Activated CD8-positive, alpha-beta memory T cell treated with anti-CD3 and anti-CD28 coated beads for 4 hours (primary cell): ENCODE results near the gene NUDT5.
"Not testable (repeated sequence)": the region's sequence is repeated elsewhere in the genome, so short reads cannot be mapped to it uniquely, and the experiment has no call there.

ENCODE experiments used
- DNase-seq, 2 donors: peaks; one replicate each; pipeline ENCODE4 v3.0.0-alpha.2; 2020; ENCODE audit warnings: low read depth in 2 of 2

Gene NUDT5

DNA sequence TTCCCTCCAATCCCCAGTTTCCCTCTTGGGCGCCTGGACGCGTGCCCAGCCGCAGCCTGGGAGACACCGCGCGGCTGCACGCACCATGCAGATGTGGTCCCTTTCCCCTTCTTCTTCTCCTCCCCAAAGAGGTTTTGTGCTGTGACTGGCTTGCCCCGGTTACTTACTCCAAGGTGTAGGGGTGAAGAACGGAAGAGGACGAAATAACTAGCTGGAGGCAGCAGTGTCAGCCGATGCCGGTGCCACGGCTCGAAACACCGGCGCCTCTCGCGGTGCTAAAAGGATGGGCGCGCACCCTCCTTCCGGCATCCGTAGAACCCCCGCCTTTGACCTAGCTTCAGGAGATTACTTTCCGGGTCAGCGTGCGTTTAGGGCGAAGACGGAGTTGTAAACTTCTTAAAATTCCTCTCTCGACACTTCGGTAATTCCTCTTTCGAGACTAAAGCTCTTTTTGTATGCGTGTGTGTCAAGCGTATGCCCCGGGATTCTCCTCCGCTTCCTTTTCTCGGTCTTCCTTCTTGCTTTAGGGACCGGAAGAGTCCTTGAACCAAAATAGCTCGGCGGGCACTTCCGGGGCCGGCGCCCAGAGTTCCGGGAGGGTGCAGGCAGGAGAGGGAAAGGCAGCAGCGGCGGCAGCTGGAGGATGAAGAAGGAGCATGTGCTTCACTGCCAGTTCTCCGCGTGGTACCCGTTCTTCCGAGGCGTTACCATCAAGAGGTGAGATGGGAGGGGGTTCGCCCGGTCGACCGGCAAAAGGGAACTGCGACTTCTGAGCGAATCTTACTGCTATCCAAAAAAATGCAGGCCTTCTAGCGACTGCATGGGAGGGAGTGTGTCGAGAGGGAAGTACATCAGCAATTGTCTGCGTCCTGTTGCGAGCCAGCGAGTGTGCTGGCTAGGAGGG is at the start of gene NUDT5, which contains the start of gene CDC123:
TSS of gene NUDT5 (minus strand) at position 289 of the 904 bp plus-strand sequence. CDS start 9,600 bp downstream, outside the sequence.
TSS of gene CDC123 (plus strand) at position 586 of the 904 bp plus-strand sequence. CDS start at position 644, 58 bp downstream.
- peak; percentile 57 to 65 for DNase-seq

- no peak for DNase-seq
Observed at GRCh38 chr10:12243864-12244620, 48.4 kb upstream of the NUDT5 start.

GRCh38 chr10:12241810-12242529 is 46.3 kb upstream of the NUDT5 start:
- no peak for DNase-seq

- no peak for DNase-seq
Observed at GRCh38 chr10:12238821-12239220, 43.1 kb upstream of the NUDT5 start.

- no peak for DNase-seq
Observed at GRCh38 chr10:12237265-12238220, 41.9 kb upstream of the NUDT5 start.

DNA sequence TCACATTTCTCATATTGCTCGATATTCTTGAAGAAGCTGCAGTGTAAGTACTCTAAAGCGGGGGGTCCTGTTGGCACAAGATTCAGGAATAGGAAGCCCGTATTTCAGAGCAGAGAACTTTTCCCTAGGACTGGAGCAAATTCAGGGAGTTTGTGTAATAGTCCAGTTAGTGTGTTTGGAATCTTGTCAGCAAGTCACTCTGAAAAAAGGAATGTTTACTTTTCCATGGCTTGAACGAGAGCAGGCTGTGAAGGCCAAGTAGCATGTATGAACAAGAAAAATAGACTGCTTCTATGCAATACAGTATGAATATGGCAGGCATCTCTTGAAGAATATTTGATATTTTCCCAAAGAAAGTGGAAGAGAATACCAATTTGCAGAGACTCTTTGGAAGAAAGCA is 40.1 kb upstream of the NUDT5 start:
- no peak for DNase-seq

GRCh38 chr10:12235116-12235694 is 39.5 kb upstream of the NUDT5 start:
- DNase-seq, result no peak

- not testable (repeated sequence) for DNase-seq
Observed at GRCh38 chr10:12234687-12235086, 39.0 kb upstream of the NUDT5 start.

DNA sequence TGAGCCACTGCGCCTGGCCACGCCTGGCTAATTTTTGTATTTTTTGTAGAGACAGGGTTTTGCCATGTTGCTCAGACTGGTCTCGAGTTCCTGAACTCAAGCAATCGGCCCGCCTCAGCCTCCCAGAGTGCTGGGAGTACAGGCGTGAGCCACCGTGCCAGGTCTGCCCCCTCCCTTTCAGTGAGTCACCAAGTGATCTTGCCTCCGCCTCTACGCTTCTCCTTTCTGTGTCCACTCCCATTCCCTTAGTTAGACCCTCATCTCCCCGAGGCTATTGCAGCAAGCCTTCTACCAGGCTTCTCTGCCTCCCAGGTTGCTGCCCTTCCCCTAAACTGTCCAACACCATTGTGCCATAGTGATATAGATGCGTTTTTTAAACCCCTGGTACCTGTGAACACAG is 33.2 kb upstream of the NUDT5 start:
- no peak for DNase-seq

DNA sequence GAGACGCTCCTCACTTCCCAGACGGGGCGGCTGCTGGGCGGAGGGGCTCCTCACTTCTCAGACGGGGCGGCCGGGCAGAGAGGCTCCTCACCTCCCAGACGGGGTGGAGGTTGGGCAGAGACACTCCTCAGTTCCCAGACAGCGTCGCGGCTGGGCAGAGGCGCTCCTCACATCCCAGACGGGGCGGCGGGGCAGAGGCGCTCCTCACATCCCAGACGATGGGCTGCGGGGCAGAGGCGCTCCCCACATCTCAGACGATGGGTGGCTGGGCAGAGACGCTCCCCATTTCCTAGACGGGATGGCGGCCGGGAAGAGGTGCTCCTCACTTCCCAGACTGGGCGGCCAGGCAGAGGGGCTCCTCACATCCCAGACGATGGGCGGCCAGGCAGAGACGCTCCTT is 30.7 kb upstream of the NUDT5 start:
- not testable (repeated sequence) for DNase-seq

DNA sequence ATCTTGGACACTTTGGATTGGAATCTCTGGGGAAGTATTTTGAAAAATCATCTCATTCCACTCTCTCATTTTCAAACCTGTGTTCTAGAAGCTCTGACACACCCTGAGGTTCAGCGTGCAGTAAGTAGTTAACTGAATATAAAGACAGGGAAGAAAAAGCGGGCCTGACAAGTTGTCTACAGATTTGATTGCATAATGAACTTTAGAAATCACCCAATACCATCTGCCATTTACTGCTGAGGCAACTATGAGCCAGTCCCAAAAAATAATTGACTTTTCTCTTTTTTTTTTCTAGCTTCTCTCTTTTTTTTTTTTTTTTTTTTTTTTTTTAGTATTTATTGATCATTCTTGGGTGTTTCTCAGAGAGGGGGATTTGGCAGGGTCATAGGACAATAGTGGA is 29.8 kb upstream of the NUDT5 start:
- DNase-seq, result no peak

- DNase-seq, result no peak
Observed at GRCh38 chr10:12221323-12222298, 25.9 kb upstream of the NUDT5 start.

- no peak for DNase-seq
Observed at GRCh38 chr10:12218991-12219390, 23.3 kb upstream of the NUDT5 start.

GRCh38 chr10:12214763-12215218 is 19.1 kb upstream of the NUDT5 start:
- no peak for DNase-seq

DNA sequence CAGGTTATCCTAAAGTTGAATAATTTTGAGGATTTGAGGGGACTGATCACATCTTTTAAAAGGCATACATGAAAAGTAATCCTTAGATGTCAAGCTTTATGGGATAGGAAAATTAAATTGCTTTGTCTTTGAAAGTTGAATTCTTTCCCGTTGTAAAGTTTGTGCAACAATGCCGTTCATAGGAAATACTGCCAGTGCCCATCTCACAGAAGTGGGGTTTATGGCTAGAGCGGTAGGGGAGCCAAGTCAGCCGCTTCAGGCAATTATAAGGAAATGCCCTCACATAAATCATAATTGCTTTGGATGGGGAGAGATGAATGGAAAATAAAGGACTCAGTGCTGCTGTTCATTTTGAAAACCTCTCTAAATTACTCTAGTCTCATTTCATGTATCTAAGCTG is 18.4 kb upstream of the NUDT5 start:
- no peak for DNase-seq

- no peak for DNase-seq
Observed at GRCh38 chr10:12213621-12214020, 17.9 kb upstream of the NUDT5 start.

DNA sequence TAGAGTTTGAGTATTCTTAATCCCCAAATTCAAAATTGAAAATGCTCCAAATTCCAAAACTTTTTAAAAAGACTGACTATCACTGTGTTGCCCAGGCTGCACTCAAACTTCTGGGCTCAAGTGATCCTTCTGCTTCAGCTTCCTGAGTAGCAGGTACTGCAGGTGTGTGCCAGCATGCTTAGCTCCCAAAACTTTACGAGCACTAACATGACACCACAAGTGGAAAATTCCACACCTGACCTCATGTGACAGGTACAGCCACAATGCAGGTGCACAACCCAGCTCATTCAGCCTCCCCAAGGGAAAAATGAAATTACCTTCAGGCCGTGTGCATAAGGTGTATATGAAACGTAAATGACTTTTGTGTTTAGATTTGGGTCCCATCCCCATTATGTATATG is 16.8 kb upstream of the NUDT5 start:
- no peak for DNase-seq

GRCh38 chr10:12208460-12208859 is 12.8 kb upstream of the NUDT5 start:
- no peak for DNase-seq

- no peak for DNase-seq
Observed at GRCh38 chr10:12207114-12207513, 11.4 kb upstream of the NUDT5 start.
